GM19395 (cell line): ENCODE measurements around the gene BRINP3.

Source experiments
- ATAC-seq: cut with Tn5 transposase; IDR thresholded peaks from one replicate; pipeline ENCODE4 v1.9.1; 2021; ENCODE audit warnings: mild to moderate bottlenecking, moderate library complexity; ENCODE audit not compliant: unreplicated experiment

Gene BRINP3

DNA sequence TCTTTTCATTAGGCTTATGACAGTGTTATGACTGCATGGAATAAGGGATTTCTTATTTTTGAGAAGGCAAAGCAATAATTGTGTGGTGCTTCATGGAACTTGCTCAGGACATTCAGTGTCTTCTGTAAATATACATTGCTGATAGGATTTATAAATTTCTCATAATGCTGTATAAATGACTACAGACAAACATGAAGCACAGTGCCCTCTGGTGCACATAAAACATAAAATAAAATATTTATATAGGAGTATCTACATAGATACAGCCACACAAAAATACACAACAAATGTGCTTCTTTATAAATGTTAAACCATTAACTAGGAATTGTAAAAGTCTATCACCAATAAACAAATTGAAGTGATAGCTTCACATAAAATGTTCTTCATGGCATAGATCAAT lies 24.1 kb downstream of the BRINP3 start:
- no peak for ATAC-seq

GRCh38 chr1:190452272-190452848 lies 25.3 kb downstream of the BRINP3 start:
- ATAC-seq = no peak

DNA sequence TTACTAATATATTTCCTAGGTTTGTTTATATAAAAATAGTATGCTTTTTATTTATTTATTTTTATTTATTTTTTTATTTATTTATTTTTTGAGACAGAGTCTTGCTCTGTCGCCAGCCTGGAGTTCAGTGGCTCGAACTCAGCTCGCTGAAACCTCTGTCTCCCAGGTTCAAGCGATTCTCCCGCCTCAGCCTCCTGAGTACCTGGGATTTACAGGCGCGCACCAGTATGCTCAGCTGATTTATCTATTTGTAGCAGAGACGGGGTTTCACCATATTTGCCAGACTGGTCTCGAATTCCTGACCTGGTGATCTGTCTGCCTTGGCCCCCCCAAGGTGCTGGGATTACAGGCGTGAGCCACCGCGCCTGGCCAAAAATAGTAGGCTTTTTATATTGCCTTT lies 33.2 kb downstream of the BRINP3 start:
- ATAC-seq = no peak

DNA sequence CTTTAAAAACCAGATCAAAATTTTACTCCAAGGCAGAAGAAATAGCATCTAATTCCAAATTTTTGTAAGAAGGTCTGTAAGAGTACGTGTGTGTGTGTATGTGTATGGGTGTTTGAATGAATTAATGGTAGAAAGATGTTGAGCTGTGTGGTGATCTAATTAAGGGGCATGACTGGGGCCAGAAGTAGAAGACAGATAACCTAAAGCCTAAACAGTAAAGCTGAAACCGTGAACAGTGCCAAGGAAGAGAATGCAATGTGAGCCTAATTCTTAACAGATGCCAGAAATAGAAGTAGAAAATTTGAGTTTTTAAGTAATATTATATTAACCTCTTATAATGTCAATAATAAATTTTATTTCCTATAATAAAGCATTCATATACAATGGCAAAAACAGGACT lies 38.2 kb downstream of the BRINP3 start:
- ATAC-seq = no peak

DNA sequence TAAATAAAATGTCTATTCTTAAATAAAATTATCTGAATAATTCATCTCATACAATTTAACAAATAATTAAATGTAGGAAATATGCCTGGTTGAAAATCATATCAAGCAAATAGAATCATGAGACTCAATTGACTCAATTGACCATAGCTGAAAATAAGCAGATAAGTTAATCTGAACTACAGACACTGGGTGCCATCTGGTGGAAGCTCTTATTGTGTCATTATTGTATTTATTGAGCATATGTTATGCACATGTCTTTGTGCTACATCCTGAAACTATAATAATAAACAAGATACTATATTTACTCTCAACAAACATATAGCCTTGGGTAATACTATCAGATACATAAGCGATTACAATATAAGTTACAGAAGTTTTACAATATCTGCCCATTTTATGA lies 41.0 kb downstream of the BRINP3 start:
- ATAC-seq = no peak

- no peak for ATAC-seq
Measured at GRCh38 chr1:190429932-190430331, 47.7 kb downstream of the BRINP3 start.

GRCh38 chr1:190429141-190429540 lies 48.5 kb downstream of the BRINP3 start:
- no peak for ATAC-seq

DNA sequence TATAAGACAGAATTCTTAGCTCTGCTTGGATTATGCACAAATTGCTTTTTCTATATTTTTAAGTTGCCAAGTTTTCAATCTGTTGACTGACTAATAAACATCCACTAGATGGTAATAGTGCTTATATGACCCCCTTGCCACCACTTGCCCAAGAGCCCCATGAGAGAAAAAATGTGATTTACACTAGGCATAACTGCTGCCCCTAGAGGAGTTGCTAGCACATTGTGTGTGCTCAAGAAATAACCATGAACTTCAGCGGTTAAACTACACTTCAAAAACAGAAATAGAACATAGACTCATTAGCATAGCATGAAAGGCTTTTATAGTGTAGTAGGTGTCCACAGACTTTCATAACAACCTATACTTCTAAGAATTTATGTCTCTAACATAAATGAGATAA lies 61.4 kb downstream of the BRINP3 start:
- ATAC-seq = no peak

DNA sequence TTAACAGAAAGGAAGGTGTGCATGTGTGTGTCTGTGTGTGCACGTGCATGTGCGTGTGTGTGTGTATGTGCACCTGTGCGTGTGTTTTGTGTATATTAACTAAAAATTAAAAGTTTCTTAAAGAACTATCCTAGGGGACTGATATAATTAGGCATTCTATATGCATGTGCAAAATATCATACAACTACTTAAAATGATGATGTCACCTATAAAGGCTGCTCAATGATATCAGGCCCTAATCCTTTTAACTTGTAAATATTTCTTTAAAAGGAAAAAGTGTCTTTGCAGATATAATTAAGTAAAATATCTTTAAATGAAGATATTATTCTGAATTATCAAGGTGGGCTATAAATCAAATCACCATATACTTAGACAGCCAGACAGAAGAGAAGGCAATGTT lies 64.5 kb downstream of the BRINP3 start:
- ATAC-seq = no peak

DNA sequence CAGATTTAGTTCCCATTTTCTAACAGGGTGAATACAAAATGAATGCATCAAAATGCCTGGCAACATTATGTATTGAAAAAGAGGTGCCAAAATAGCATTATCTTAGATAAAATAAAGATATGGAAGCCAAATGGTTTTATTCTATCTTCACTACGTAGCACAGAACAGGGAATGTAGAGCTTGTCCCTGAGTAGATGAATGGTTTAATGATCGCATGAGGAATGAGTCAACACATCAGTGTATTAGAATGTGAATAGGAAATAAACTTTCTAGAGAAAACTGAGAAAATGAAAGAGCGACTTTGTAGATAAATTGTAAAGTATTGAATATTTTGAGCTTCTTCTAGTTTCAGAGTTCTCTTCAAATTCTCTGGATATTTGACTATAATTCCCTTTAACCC lies 74.3 kb downstream of the BRINP3 start:
- ATAC-seq = no peak

GRCh38 chr1:190399233-190399632 lies 78.4 kb downstream of the BRINP3 start:
- no peak for ATAC-seq

DNA sequence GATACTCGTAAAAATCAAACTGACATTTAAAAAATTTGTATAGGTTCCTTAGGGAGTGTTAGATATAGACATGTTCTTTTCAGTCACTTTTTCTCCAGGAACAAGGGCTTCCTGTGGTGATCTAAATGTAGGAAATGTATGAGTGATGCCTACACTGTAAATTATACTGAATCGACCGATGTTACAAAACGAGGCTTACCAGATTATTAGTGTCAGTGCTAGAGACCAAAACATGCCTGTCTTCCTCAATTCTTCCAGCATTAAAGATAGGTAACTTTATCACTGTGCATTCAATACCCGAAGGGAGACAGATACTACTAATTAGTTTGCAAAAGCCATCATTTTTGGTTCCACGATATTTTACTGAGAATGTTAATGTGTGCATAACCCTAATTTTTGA lies 86.1 kb downstream of the BRINP3 start:
- no peak for ATAC-seq

DNA sequence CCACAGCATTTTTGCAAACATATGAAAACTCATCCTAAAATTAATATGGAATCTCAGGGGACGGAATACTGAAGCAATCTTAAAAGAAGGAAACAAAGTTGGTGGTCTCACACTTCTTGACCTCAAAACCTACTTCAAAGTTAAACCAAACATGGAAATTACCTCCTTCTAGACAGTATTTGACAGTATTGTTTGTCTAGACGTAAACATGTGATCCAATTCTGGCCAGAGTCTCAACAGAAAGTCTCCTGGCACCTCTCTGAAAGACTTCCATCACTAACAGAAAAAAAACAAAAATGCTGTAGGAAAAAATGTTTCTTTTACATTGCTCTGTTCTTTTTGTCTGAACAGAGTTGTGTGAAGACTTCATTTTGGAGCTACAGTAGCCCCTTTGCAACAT lies 99.7 kb downstream of the BRINP3 start:
- no peak for ATAC-seq

DNA sequence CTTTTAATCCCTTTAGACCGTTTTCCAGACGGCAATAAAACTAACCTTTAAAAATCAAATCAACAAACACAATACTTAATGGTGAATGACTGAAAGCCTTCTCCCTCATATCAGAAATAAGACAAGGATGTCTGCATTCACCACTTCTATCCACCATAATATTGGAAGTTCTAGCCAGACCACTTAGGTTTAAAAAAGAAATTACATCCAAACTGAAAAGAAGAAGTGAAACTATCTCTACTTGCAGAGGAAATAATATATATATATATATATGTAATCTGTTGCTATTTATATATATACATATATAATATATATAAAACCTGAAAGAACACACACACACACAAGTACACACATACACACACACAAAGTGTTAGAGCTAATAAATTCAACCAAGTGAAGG lies 100.4 kb downstream of the BRINP3 start:
- ATAC-seq = no peak

- ATAC-seq = no peak
Measured at GRCh38 chr1:190376044-190376443, 101.6 kb downstream of the BRINP3 start.

DNA sequence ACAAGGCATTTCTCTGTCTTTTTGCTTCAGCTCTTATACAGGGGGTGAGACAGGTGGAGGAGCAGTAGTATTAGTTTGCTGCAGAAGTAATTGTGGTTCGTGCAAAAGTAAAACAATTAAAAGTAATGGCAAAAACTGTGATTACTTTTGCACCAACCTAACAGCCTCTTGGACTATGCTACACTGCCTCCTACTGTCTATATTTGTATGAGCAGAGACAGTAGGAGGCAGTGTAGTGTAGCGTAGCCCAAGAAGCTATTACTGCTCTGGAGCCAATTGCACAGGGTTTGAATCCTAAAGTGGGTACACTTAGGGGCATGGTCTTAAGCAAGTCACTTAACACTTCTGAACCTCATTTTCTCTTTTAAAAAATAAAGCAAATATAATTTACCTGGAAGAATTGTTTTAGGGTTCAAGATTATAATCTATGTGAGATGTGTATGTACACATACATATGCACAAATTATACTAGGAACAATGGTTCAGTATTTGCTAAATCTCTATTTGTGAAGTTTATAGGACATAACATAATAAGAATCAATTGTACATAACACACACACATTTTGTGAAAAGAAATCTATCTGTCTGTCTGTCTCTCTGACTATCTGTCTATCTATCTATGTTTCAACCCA lies 103.8 kb downstream of the BRINP3 start:
- peak; percentile 54 for ATAC-seq

GRCh38 chr1:190367200-190367599 lies 110.5 kb downstream of the BRINP3 start:
- ATAC-seq = no peak

- no peak for ATAC-seq
Measured at GRCh38 chr1:190365283-190365682, 112.4 kb downstream of the BRINP3 start.

DNA sequence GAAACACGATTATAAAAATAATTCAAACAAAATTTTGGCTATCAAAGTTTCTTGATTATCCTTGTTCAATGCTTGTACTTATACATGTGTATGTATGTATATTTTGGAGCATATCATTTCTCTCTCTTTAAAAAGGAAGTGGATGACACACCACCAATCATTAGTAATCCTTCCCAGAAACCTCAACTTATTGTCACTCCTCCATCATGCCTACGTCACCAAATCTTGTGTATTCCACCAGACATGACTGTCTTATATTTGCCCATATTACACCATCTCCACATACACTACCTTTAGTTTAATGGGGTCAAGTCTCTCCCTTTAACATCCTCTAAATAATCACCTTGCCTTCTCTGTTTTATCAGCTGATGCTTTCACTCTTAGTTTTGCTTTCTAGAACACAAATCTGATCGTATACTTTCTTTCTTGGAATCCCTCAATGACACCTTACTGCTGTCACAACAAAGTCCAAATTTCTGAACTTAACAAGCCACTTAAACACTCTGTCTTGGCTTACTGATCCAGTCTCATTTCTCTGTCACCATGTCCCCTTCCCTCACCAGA lies 124.0 kb downstream of the BRINP3 start:
- no peak for ATAC-seq

DNA sequence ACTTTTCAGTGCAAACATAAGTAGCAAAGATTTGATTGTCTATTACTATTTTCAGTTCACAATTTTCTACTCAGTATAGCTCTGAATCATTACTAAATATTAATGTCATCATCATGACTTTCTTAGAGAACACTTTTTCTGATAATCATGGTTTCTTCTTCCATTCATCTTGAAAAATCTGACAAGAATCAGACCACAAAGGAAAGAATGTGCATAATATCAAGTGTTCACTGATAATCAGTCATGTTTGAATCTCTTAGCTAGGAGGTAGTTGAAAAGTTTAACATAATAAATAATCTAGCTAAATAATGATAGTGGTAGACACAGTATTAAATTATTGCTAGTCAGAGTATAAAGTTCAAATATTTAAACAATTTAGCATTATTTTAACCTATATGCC lies 133.2 kb downstream of the BRINP3 start:
- ATAC-seq = no peak

- no peak for ATAC-seq
Measured at GRCh38 chr1:190338829-190339228, 138.8 kb downstream of the BRINP3 start.

DNA sequence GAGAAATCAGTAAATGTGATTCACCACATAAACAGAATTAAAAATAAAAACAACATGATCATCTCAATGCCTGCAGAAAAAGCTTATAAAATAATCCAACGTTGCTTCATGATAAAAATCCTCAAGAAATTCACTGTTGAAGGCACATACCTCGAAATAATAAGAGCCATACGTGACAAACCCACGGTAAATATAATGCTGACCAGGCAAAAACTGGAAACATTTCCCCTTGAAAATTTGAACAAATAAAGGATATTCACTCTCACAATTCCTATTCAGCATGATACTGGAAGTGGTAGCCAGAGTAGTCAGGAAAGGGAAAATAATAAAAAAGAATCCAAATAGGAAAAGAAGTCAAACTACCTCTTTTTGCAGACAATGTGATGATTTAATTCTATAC lies 148.8 kb downstream of the BRINP3 start:
- ATAC-seq = no peak

DNA sequence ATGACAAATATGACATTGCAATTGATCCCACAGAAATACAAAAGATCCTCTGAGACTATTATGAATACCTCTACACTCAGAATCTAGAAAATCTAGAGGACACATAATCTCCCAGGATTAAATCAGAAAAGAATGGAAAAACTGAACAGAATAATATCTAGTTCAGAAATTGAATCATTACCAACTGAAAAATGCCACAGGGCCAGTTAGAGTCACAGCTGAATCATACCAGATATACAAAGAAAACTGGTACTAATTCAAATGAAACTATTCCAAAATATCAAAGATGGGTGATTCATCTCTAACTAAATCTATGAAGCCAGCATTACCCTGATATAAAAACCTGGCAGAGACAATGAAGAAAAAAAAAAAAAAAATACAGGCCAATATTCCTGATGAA lies 149.3 kb downstream of the BRINP3 start:
- no peak for ATAC-seq
